Natural killer cell treated with Interleukin-12 subunit alpha and Interleukin-12 subunit beta and Interleukin-15 and Interleukin-18, amount 100 ng/mL, for 72 hours (primary cell): ENCODE results near the gene KLHL25. TPM values are rescaled to one million over a fixed set of nuclear protein-coding genes. Genes with fewer than 3 reads are reported as not detected.
A peak's percentile ranks its signal among the peaks of the same experiment; 100 is the strongest.

Experiments used
- ATAC-seq, 2 donors: fragments of 150-1000 bp; cut with Tn5 transposase in 1 of 2; sonication (Bioruptor Pico), chemical (Tn5 transposase) in 1 of 2; 2 replicates each; pipeline ENCODE4 v1.10.0; 2021
- DNase-seq: peaks from one replicate; pipeline ENCODE4 v3.0.0; 2022; ENCODE audit warnings: low spot score
- H3K27ac Mint-ChIP-seq, 2 donors: 1 replicate in 1 of 2; 2 replicates in 1 of 2; pipeline ENCODE4 v1.8.0; 2022; ENCODE audit warnings: mixed read lengths in 2 of 2, mild to moderate bottlenecking in 1 of 2, moderate library complexity in 1 of 2
- H3K27me3 Mint-ChIP-seq, 2 donors: 1 replicate in 1 of 2; 2 replicates in 1 of 2; pipeline ENCODE4 v1.8.0; 2022; ENCODE audit warnings: mixed read lengths in 2 of 2
- H3K36me3 Mint-ChIP-seq: one replicate; pipeline ENCODE4 v1.8.0; 2022; ENCODE audit warnings: mixed read lengths
- H3K4me1 Mint-ChIP-seq, 2 donors: 1 replicate in 1 of 2; 2 replicates in 1 of 2; pipeline ENCODE4 v1.8.0; 2022; ENCODE audit warnings: low read depth in 2 of 2, mixed read lengths in 2 of 2, mild to moderate bottlenecking in 1 of 2
- H3K4me3 Mint-ChIP-seq: one replicate; pipeline ENCODE4 v1.8.0; 2022; ENCODE audit warnings: mixed read lengths
- H3K9me3 Mint-ChIP-seq: 2 replicates; pipeline ENCODE4 v1.8.0; 2022; ENCODE audit warnings: mixed read lengths
- total RNA-seq, 2 donors: library from RNA; stranded (reverse); gene quantifications; one replicate each; pipeline ENCODE4 v1.2.3, GENCODE V29; 2022

The KLHL25 gene
- total RNA-seq, 2 donors from 2014 or later: 4.7 to 8.5 TPM

GRCh38 chr15:85793641-85794597, 806 bp downstream of the KLHL25 start:
- H3K36me3 Mint-ChIP-seq: no peaks in the 10 kb centered on the region
- H3K4me1 Mint-ChIP-seq: peaks cover 31 to 34% of the 10 kb centered on the region in 2 donors
- peak; percentile 56 to 73 for ATAC-seq
- H3K4me3 Mint-ChIP-seq: peak overlapping the region; percentile 92
- H3K27me3 Mint-ChIP-seq: peaks cover 7 to 9% of the 10 kb centered on the region in 2 donors
- DNase-seq: no peak
- peak overlapping the region; percentile 21 to 84 for H3K27ac Mint-ChIP-seq
- no peaks in the 10 kb centered on the region for H3K9me3 Mint-ChIP-seq

GRCh38 chr15:85792912-85793590, 1.7 kb downstream of the KLHL25 start:
- H3K4me1 Mint-ChIP-seq: peaks cover 31 to 34% of the 10 kb centered on the region in 2 donors
- ATAC-seq (no peak), DNase-seq (no peak)
- no peaks in the 10 kb centered on the region for H3K9me3 Mint-ChIP-seq
- peak overlapping the region; percentile 92 for H3K4me3 Mint-ChIP-seq
- no peaks in the 10 kb centered on the region for H3K36me3 Mint-ChIP-seq
- H3K27me3 Mint-ChIP-seq: peaks cover 0 to 9% of the 10 kb centered on the region in 2 donors
- H3K27ac Mint-ChIP-seq: peak overlapping the region; percentile 21 to 84

GRCh38 chr15:85792102-85792731, 2.5 kb downstream of the KLHL25 start:
- Mint-ChIP-seq H3K27me3 (peaks cover 0 to 9% of the 10 kb centered on the region in 2 donors), H3K27ac (no peak overlapping the region), H3K9me3 (no peaks in the 10 kb centered on the region), H3K4me1 (peaks cover 31 to 38% of the 10 kb centered on the region in 2 donors), H3K4me3 (no peak overlapping the region), H3K36me3 (no peaks in the 10 kb centered on the region)
- DNase-seq (no peak), ATAC-seq (no peak)

- Mint-ChIP-seq H3K27me3 (peaks cover 0 to 4% of the 10 kb centered on the region in 2 donors), H3K4me3 (no peak overlapping the region), H3K36me3 (no peaks in the 10 kb centered on the region), H3K9me3 (no peaks in the 10 kb centered on the region), H3K4me1 (peaks cover 28 to 39% of the 10 kb centered on the region in 2 donors), H3K27ac (no peak overlapping the region)
- ATAC-seq: no peak
- no peak for DNase-seq
These were observed 5.2 kb downstream of the KLHL25 start for GRCh38 chr15:85789496-85789875.

- Mint-ChIP-seq H3K27me3 (peaks cover 0 to 4% of the 10 kb centered on the region in 2 donors), H3K4me3 (no peak overlapping the region), H3K9me3 (no peaks in the 10 kb centered on the region), H3K27ac (no peak overlapping the region), H3K4me1 (peaks cover 27 to 39% of the 10 kb centered on the region in 2 donors), H3K36me3 (no peaks in the 10 kb centered on the region)
- DNase-seq (no peak), ATAC-seq (no peak)
These were observed 5.8 kb downstream of the KLHL25 start for GRCh38 chr15:85788771-85789495.

GRCh38 chr15:85786781-85787114, 8.0 kb downstream of the KLHL25 start:
- Mint-ChIP-seq H3K9me3 (no peaks in the 10 kb centered on the region), H3K27me3 (no peaks in the 10 kb centered on the region), H3K4me3 (no peak overlapping the region), H3K4me1 (peaks cover 25 to 35% of the 10 kb centered on the region in 2 donors), H3K36me3 (no peaks in the 10 kb centered on the region), H3K27ac (no peak overlapping the region)
- no peak for ATAC-seq
- DNase-seq: no peak

GRCh38 chr15:85785887-85786780, 8.6 kb downstream of the KLHL25 start:
- Mint-ChIP-seq H3K27me3 (no peaks in the 10 kb centered on the region), H3K36me3 (no peaks in the 10 kb centered on the region), H3K9me3 (no peaks in the 10 kb centered on the region), H3K4me3 (peak overlapping the region; percentile 53), H3K4me1 (peaks cover 21 to 36% of the 10 kb centered on the region in 2 donors), H3K27ac (no peak overlapping the region)
- DNase-seq: no peak
- ATAC-seq: peak in 1 of 2 donors; percentile 11

- Mint-ChIP-seq H3K4me1 (peaks cover 26 to 39% of the 10 kb centered on the region in 2 donors), H3K27me3 (no peaks in the 10 kb centered on the region), H3K9me3 (no peaks in the 10 kb centered on the region), H3K36me3 (no peaks in the 10 kb centered on the region), H3K4me3 (no peak overlapping the region), H3K27ac (peak overlapping the region in 1 of 2 donors; percentile 76)
- DNase-seq: no peak
- no peak for ATAC-seq
These were observed 12.7 kb downstream of the KLHL25 start for GRCh38 chr15:85782064-85782463.

GRCh38 chr15:85781099-85781498, 13.6 kb downstream of the KLHL25 start:
- no peak for DNase-seq
- no peaks in the 10 kb centered on the region for H3K9me3 Mint-ChIP-seq
- ATAC-seq: no peak
- no peak overlapping the region for H3K27ac Mint-ChIP-seq
- H3K27me3 Mint-ChIP-seq: no peaks in the 10 kb centered on the region
- peaks cover 26 to 35% of the 10 kb centered on the region in 2 donors for H3K4me1 Mint-ChIP-seq
- no peaks in the 10 kb centered on the region for H3K36me3 Mint-ChIP-seq
- no peak overlapping the region for H3K4me3 Mint-ChIP-seq

- Mint-ChIP-seq H3K36me3 (no peaks in the 10 kb centered on the region), H3K27me3 (no peaks in the 10 kb centered on the region), H3K9me3 (no peaks in the 10 kb centered on the region), H3K27ac (peak overlapping the region in 1 of 2 donors; percentile 23), H3K4me3 (no peak overlapping the region), H3K4me1 (peaks cover 23 to 32% of the 10 kb centered on the region in 2 donors)
- no peak for DNase-seq
- ATAC-seq: no peak
These were observed 14.3 kb downstream of the KLHL25 start for GRCh38 chr15:85780225-85780985.

- Mint-ChIP-seq H3K27me3 (no peaks in the 10 kb centered on the region), H3K36me3 (no peaks in the 10 kb centered on the region), H3K27ac (no peak overlapping the region), H3K4me3 (no peak overlapping the region), H3K4me1 (peaks cover 19 to 28% of the 10 kb centered on the region in 2 donors), H3K9me3 (no peaks in the 10 kb centered on the region)
- DNase-seq (no peak), ATAC-seq (no peak)
These were observed 15.5 kb downstream of the KLHL25 start for GRCh38 chr15:85779249-85779648.
